ENCODE measurements around the gene SLC30A10. TPM values are rescaled to one million over a fixed set of nuclear protein-coding genes. Genes with fewer than 3 reads are reported as not detected.
A peak's percentile ranks its signal among the peaks of the same experiment; 100 is the strongest.
"Not testable (repeated sequence)": the region's sequence is repeated elsewhere in the genome, so short reads cannot be mapped to it uniquely, and the experiment has no call there.

Gene SLC30A10
- total RNA-seq, 4 donors from 2014 or later: 2.5 to 31.9 (median 16.2) TPM

GRCh38 chr1:219940707-219941106, 12.3 kb upstream of the SLC30A10 start:
- TF ChIP-seq POLR2A (IDR thresholded peaks at IDR 0.05) (no peak), CTCF (IDR thresholded peaks at IDR 0.05) (no peak)
- no peak overlapping the region for H3K4me3 ChIP-seq
- H3K27ac ChIP-seq: no peak overlapping the region
- no peak for DNase-seq
- H3K4me1 ChIP-seq: no peaks in the 10 kb centered on the region
- no peaks in the 10 kb centered on the region for H3K27me3 ChIP-seq
- H3K9me3 ChIP-seq: no peaks in the 10 kb centered on the region
- H3K36me3 ChIP-seq: no peaks in the 10 kb centered on the region

- TF ChIP-seq POLR2A (IDR thresholded peaks at IDR 0.05): no peak
- no peak for TF ChIP-seq CTCF (IDR thresholded peaks at IDR 0.05)
- no peaks in the 10 kb centered on the region for H3K36me3 ChIP-seq
- H3K9me3 ChIP-seq: no peaks in the 10 kb centered on the region
These were observed 10.3 kb upstream of the SLC30A10 start for GRCh38 chr1:219938706-219939105.

GRCh38 chr1:219933763-219934162, 5.4 kb upstream of the SLC30A10 start:
- not testable (repeated sequence) for H3K9me3 ChIP-seq, H3K27me3 ChIP-seq, H3K4me1 ChIP-seq, DNase-seq, H3K4me3 ChIP-seq, H3K36me3 ChIP-seq, H3K27ac ChIP-seq

More at GRCh38 chr1:219938706-219939105, 10.3 kb upstream of the SLC30A10 start:
- no peak overlapping the region for H3K4me3 ChIP-seq
- DNase-seq: no peak
- H3K27me3 ChIP-seq: no peaks in the 10 kb centered on the region
- H3K4me1 ChIP-seq: no peaks in the 10 kb centered on the region
- H3K27ac ChIP-seq: no peak overlapping the region

- TF ChIP-seq POLR2A (IDR thresholded peaks at IDR 0.05): no peak
- TF ChIP-seq CTCF (IDR thresholded peaks at IDR 0.05): no peak
- Histone ChIP-seq H3K4me1 (peaks cover 0 to 12% (median 4%) of the 10 kb centered on the region in 4 donors), H3K9me3 (no peaks in the 10 kb centered on the region), H3K4me3 (no peak overlapping the region), H3K36me3 (no peaks in the 10 kb centered on the region), H3K27me3 (peaks cover 0 to 9% of the 10 kb centered on the region in 2 donors), H3K27ac (no peak overlapping the region)
- DNase-seq: no peak
These were observed 2.7 kb upstream of the SLC30A10 start for GRCh38 chr1:219931033-219931432.

- peaks cover 0 to 9% of the 10 kb centered on the region in 2 donors for H3K27me3 ChIP-seq
- no peak for TF ChIP-seq POLR2A (IDR thresholded peaks at IDR 0.05)
- TF ChIP-seq CTCF (IDR thresholded peaks at IDR 0.05): no peak
- H3K27ac ChIP-seq: peak overlapping the region in 2 of 4 donors; percentile 72 to 83
- H3K4me3 ChIP-seq: peak overlapping the region in 2 of 4 donors; percentile 65 to 68
- peaks cover 0 to 16% (median 4%) of the 10 kb centered on the region in 4 donors for H3K4me1 ChIP-seq
- peak in 1 of 3 donors; percentile 57 for DNase-seq
- H3K9me3 ChIP-seq: no peaks in the 10 kb centered on the region
- no peaks in the 10 kb centered on the region for H3K36me3 ChIP-seq
These were observed 398 bp upstream of the SLC30A10 start for GRCh38 chr1:219928791-219929118.

GRCh38 chr1:219927298-219927955, 930 bp downstream of the SLC30A10 start:
- H3K27me3 ChIP-seq: peaks cover 0 to 9% of the 10 kb centered on the region in 2 donors
- H3K4me3 ChIP-seq: peak overlapping the region; percentile 32 to 68 (median 50)
- DNase-seq: no peak
- H3K4me1 ChIP-seq: peaks cover 0 to 24% (median 4%) of the 10 kb centered on the region in 4 donors
- H3K36me3 ChIP-seq: no peaks in the 10 kb centered on the region
- H3K27ac ChIP-seq: peak overlapping the region in 2 of 4 donors; percentile 72 to 83
- no peaks in the 10 kb centered on the region for H3K9me3 ChIP-seq
- TF ChIP-seq POLR2A (IDR thresholded peaks at IDR 0.05): no peak
- no peak for TF ChIP-seq CTCF (IDR thresholded peaks at IDR 0.05)

Measured in Peyer's patch (tissue), 4 donors.